ENCODE measurements around the gene TIMM22.

TIMM22 gene

DNA sequence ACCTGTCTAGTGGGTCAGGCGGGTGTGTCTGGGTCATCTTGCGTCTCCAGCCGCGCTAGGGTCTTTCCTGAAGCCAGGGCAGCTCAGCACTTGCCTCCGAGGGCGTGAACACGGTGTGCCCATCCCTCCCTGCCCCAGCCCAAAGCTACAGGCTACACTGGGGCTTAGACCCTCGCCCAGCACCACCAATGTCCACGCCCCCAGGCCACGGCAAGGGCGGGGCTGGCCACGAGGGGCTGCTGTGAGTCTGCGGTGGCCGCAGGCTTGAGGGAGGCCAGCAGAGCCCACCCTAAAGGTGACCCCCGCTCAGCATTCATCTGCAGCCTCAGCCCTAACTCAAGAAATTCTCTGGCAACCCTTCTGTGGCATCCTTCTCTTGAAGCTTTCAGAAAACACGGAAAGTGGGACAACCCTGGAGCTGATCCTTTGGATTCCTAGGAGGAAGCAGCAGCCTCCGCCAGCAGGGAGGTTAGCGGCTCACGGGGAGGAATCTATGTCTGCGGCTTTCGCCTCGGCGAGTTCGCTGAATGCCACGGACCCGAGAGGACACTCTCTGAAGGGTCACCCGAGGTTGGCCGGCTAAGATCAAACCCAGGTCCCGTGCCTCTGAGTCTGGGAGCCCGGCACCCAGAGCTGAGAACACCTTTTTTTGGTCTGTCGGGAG lies 41.7 kb downstream of the TIMM22 start:
- no peaks in the 10 kb centered on the region for H3K4me1 ChIP-seq (ENCODE audit: control insufficient read depth, low read length)
- peaks cover 69% of the 10 kb centered on the region for H3K36me3 ChIP-seq (ENCODE audit: control insufficient read depth, low read length)
- no peaks in the 10 kb centered on the region for H3K9me2 ChIP-seq (replicated peaks; ENCODE audit: control insufficient read depth, low read length)
- H3K4me2 ChIP-seq (ENCODE audit: low read length) = no peak overlapping the region
- TF ChIP-seq, protein P1, sequence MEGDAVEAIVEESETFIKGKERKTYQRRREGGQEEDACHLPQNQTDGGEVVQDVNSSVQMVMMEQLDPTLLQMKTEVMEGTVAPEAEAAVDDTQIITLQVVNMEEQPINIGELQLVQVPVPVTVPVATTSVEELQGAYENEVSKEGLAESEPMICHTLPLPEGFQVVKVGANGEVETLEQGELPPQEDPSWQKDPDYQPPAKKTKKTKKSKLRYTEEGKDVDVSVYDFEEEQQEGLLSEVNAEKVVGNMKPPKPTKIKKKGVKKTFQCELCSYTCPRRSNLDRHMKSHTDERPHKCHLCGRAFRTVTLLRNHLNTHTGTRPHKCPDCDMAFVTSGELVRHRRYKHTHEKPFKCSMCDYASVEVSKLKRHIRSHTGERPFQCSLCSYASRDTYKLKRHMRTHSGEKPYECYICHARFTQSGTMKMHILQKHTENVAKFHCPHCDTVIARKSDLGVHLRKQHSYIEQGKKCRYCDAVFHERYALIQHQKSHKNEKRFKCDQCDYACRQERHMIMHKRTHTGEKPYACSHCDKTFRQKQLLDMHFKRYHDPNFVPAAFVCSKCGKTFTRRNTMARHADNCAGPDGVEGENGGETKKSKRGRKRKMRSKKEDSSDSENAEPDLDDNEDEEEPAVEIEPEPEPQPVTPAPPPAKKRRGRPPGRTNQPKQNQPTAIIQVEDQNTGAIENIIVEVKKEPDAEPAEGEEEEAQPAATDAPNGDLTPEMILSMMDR (IDR thresholded peaks at IDR 0.05; ENCODE audit: low read depth, low read length, poor library complexity, severe bottlenecking) = no peak
- no peaks in the 10 kb centered on the region for H4K20me1 ChIP-seq (ENCODE audit: control insufficient read depth, insufficient read depth, low read depth, low read length)
- H3K79me2 ChIP-seq (ENCODE audit: control insufficient read depth, low read length) = peaks cover 23% of the 10 kb centered on the region
- no peak overlapping the region for H3K27ac ChIP-seq (ENCODE audit: low read depth, low read length)
- H3K4me3 ChIP-seq (ENCODE audit: low read length) = no peak overlapping the region
- peaks cover 25% of the 10 kb centered on the region for H3K9me3 ChIP-seq (ENCODE audit: control insufficient read depth, insufficient read depth, low read length)
- 0 out of 2 replicates have a peak, but pooled peaks cover 2% of the 10 kb centered on the region for H3F3A ChIP-seq (ENCODE audit: control insufficient read depth, insufficient read depth)
- H3K27me3 ChIP-seq (ENCODE audit: control insufficient read depth, low read length) = no peaks in the 10 kb centered on the region

DNA sequence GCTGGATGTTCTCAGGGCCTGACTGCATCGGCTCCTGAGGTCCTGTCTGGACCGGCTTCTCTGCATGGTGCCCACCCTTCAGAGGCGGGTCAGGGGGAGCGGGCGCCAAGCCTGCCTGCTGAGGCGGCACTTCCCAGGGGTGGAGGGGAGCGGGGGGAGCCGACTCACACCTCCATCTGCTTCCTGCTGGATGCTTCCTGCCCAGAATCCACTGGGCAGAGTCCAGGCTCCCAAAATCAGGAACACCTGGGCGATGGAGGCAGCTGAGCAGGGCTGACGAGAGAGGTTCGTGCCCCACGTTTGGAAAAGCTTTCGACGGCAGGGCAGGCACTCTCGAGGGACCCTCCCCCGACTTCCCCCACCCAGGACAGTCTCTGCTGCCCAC lies 42.2 kb downstream of the TIMM22 start:
- Histone ChIP-seq H4K20me1 (ENCODE audit: control insufficient read depth, insufficient read depth, low read depth, low read length) (no peaks in the 10 kb centered on the region), H3K79me2 (ENCODE audit: control insufficient read depth, low read length) (peaks cover 21% of the 10 kb centered on the region), H3K9me2 (replicated peaks; ENCODE audit: control insufficient read depth, low read length) (no peaks in the 10 kb centered on the region), H3K27me3 (ENCODE audit: control insufficient read depth, low read length) (no peaks in the 10 kb centered on the region), H3K9me3 (ENCODE audit: control insufficient read depth, insufficient read depth, low read length) (peaks cover 25% of the 10 kb centered on the region), H3K36me3 (ENCODE audit: control insufficient read depth, low read length) (peaks cover 70% of the 10 kb centered on the region), H3K27ac (ENCODE audit: low read depth, low read length) (no peak overlapping the region), H3K4me2 (ENCODE audit: low read length) (no peak overlapping the region), H3K4me1 (ENCODE audit: control insufficient read depth, low read length) (no peaks in the 10 kb centered on the region), H3F3A (ENCODE audit: control insufficient read depth, insufficient read depth) (0 out of 2 replicates have a peak, but pooled peaks cover 2% of the 10 kb centered on the region), H3K4me3 (ENCODE audit: low read length) (no peak overlapping the region)
- TF ChIP-seq, protein P1 (IDR thresholded peaks at IDR 0.05; ENCODE audit: low read depth, low read length, poor library complexity, severe bottlenecking) = no peak
- TF ChIP-seq EZH2phosphoT487 (IDR thresholded peaks at IDR 0.05; ENCODE audit: borderline replicate concordance, low read length) = no peak

DNA sequence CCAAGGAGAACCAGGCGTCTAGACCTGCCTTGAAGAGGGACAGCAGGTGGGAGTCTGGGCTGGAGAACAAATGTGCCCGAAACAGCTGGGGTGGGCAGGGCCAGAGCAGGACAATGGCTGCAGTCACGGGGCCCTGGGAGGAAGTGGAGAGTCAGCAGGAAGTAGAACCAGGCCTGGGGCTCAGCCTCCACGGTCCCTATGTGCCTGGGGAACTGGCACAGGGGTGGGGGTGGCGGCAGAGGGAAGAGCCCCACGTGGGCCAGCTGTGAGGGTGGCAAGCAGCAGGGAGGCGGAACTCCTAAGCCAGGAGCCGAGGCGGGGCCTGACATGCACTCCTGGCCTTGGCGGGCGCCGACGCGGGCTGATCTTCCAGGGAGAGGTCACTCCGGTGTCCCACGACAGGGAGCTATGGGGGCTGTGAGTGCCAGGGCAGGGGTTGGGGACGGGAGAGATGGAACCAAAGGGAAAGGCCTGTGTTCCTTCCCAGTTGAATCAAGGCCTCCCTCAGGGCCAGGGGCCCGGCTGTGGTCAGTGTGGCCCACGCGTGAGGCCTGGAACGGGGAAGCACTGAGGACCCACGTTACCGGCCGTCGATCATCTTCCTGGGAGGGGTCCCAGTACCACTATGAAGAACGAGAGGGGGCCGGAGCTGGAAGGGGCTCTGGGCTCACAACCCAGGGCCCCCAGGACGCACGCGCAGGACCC lies 42.7 kb downstream of the TIMM22 start:
- Histone ChIP-seq H3F3A (ENCODE audit: control insufficient read depth, insufficient read depth) (0 out of 2 replicates have a peak, but pooled peaks cover 2% of the 10 kb centered on the region), H3K9me2 (replicated peaks; ENCODE audit: control insufficient read depth, low read length) (no peaks in the 10 kb centered on the region), H3K4me1 (ENCODE audit: control insufficient read depth, low read length) (no peaks in the 10 kb centered on the region), H4K20me1 (ENCODE audit: control insufficient read depth, insufficient read depth, low read depth, low read length) (no peaks in the 10 kb centered on the region), H3K79me2 (ENCODE audit: control insufficient read depth, low read length) (peaks cover 19% of the 10 kb centered on the region), H3K4me3 (ENCODE audit: low read length) (no peak overlapping the region), H3K36me3 (ENCODE audit: control insufficient read depth, low read length) (peaks cover 70% of the 10 kb centered on the region), H3K27me3 (ENCODE audit: control insufficient read depth, low read length) (no peaks in the 10 kb centered on the region), H3K4me2 (ENCODE audit: low read length) (no peak overlapping the region), H3K9me3 (ENCODE audit: control insufficient read depth, insufficient read depth, low read length) (peaks cover 25% of the 10 kb centered on the region), H3K27ac (ENCODE audit: low read depth, low read length) (no peak overlapping the region)
- no peak for TF ChIP-seq EZH2phosphoT487 (IDR thresholded peaks at IDR 0.05; ENCODE audit: borderline replicate concordance, low read length)
- TF ChIP-seq, protein P1 (IDR thresholded peaks at IDR 0.05; ENCODE audit: low read depth, low read length, poor library complexity, severe bottlenecking) = no peak
